DND-41 (cell line): ENCODE results near the gene MFSD6.

Experiments used
- CTCF ChIP-seq: IDR thresholded peaks from 2 replicates; pipeline ENCODE4 v1.5.1; 2012; ENCODE audit warnings: borderline replicate concordance, low read length, moderate library complexity, mild to moderate bottlenecking; ENCODE audit not compliant: poor library complexity, severe bottlenecking; ENCODE audit errors: extremely low read depth
- EZH2 ChIP-seq: IDR thresholded peaks from 3 replicates; pipeline ENCODE4 v1.6.1; 2012; ENCODE audit warnings: borderline replicate concordance, low read depth, mild to moderate bottlenecking, moderate library complexity, low read length, inconsistent platforms; ENCODE audit not compliant: severe bottlenecking

GRCh38 chr2:190501702-190502407, 93.7 kb downstream of the MFSD6 start:
- no peak for TF ChIP-seq CTCF
- no peak for TF ChIP-seq EZH2
